Bronchial epithelial cell (primary cell): ENCODE data around the gene KRTAP9-6. TPM values are rescaled to one million over a fixed set of nuclear protein-coding genes. Genes with fewer than 3 reads are reported as not detected.
"Not testable (repeated sequence)": the region's sequence is repeated elsewhere in the genome, so short reads cannot be mapped to it uniquely, and the experiment has no call there.

ENCODE experiments used
- DNase-seq: peaks from one replicate; pipeline ENCODE4 v3.0.0-alpha.2; 2010; ENCODE audit warnings: low read depth
- FAIRE-seq: peaks from 2 replicates; lab custom pipeline; 2011; peaks lifted over from hg19 to GRCh38; lab: Jason Lieb, UNC
- H3K27me3 ChIP-seq: 2 replicates; pipeline ENCODE4 v1.5.1; 2011; ENCODE audit warnings: low read length; ENCODE audit not compliant: control insufficient read depth, insufficient read depth
- H3K36me3 ChIP-seq: 2 replicates; pipeline ENCODE4 v1.5.1; 2011; ENCODE audit warnings: low read length; ENCODE audit not compliant: control insufficient read depth, insufficient read depth
- H3K4me3 ChIP-seq: 2 replicates; pipeline ENCODE4 v1.5.1; 2011; ENCODE audit warnings: mild to moderate bottlenecking, low read depth, low read length, control low read depth
- CTCF ChIP-seq: IDR thresholded peaks from 2 replicates; pipeline ENCODE4 v1.5.1; 2011; ENCODE audit warnings: mild to moderate bottlenecking, moderate library complexity, low read length, control low read depth, inconsistent platforms; ENCODE audit not compliant: insufficient read depth, severe bottlenecking
- total RNA-seq: library from RNA; depleted of rRNA; stranded (reverse); fragments of >200 nt; gene quantifications from 2 replicates; pipeline ENCODE4 v1.2.1, GENCODE V29; 2014

KRTAP9-6 gene
- total RNA-seq, 1 donor from 2014 or later: not detected

DNA sequence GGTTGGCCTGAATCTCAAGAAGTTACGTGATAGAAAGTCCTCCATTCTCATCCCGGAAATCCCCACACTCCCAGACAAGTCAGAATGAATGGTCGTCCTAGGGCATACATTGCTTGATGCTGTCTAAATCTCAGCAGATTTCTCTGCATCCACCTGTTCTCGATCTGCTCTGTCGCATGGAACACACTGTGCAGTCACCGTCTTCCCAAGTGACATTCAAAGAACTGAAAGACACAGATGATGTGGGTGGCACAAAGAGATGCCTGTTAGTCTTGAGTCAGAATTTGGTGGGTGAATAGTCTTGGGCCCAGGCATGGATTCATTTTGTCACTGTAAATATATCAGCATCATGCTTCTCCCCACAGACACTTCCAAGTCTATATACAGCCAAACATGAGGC, 33.4 kb upstream of the KRTAP9-6 start:
- no peak overlapping the region for H3K4me3 ChIP-seq
- H3K27me3 ChIP-seq: peaks cover 2% of the 10 kb centered on the region
- no peak for TF ChIP-seq CTCF
- DNase-seq (no peak), FAIRE-seq (no peak)
- no peaks in the 10 kb centered on the region for H3K36me3 ChIP-seq

GRCh38 chr17:41232399-41233105, 32.6 kb upstream of the KRTAP9-6 start, which contains the start of gene KRTAP9-3:
TSS of gene KRTAP9-3 (plus strand) at chr17:41232449. CDS start at chr17:41232502, 53 bp downstream.
- not testable (repeated sequence) for H3K27me3 ChIP-seq, H3K4me3 ChIP-seq, DNase-seq, H3K36me3 ChIP-seq, FAIRE-seq

DNA sequence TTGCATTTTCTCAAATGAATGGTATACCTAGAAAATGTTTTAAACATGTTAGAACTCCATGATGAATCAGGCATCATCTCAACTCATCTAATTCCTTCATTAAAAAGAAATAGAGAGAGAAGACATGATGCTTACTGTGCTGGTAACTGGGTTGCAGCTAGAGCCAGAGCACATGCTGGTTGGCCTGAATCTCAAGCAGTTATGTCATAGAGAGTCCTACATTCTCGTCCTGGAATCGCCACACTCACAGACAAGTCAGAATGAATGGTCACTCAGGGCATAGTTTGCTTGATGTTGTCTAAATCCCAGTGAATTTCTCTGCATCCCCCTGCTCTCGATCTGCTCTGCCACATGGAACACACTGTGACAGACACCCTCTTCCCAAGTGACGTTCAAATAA, 28.1 kb upstream of the KRTAP9-6 start:
- H3K36me3 ChIP-seq, DNase-seq, H3K4me3 ChIP-seq, FAIRE-seq, H3K27me3 ChIP-seq: not testable (repeated sequence)

DNA sequence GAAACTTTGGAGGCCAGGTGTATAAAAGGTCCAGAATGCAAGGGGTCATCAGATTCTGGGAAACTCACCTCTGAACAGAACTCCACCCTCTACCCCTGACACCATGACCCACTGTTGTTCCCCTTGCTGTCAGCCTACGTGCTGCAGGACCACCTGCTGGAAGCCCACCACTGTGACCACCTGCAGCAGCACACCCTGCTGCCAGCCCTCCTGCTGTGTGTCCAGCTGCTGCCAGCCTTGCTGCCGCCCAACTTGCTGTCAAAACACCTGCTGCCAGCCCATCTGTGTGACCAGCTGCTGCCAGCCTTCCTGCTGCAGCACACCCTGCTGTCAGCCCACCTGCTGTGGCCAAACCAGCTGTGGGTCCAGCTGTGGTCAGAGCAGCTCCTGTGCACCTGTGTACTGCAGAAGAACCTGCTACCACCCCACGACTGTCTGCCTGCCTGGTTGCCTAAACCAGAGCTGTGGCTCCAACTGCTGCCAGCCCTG, 27.2 kb upstream of the KRTAP9-6 start, which contains the start of gene KRTAP9-8:
Gene KRTAP9-8 (plus strand): TSS at position 51 of the 489 bp plus-strand sequence. CDS start 53 bp downstream, at position 104.
- H3K36me3 ChIP-seq, H3K4me3 ChIP-seq, FAIRE-seq, H3K27me3 ChIP-seq, DNase-seq: not testable (repeated sequence)

- not testable (repeated sequence) for H3K36me3 ChIP-seq, DNase-seq, FAIRE-seq, H3K27me3 ChIP-seq, H3K4me3 ChIP-seq
These were observed 18.0 kb upstream of the KRTAP9-6 start for GRCh38 chr17:41246995-41247787.

- not testable (repeated sequence) for FAIRE-seq, H3K27me3 ChIP-seq, H3K36me3 ChIP-seq, H3K4me3 ChIP-seq, DNase-seq
These were observed 15.4 kb upstream of the KRTAP9-6 start, which contains the start of gene KRTAP9-4 for GRCh38 chr17:41249637-41250240. TSS of gene KRTAP9-4 (plus strand) at chr17:41249687. CDS start at chr17:41249721, 34 bp downstream.

- TF ChIP-seq CTCF: no peak
- no peak for DNase-seq
- Histone ChIP-seq H3K4me3 (no peak overlapping the region), H3K36me3 (no peaks in the 10 kb centered on the region), H3K27me3 (peaks cover 1% of the 10 kb centered on the region)
- no peak for FAIRE-seq
These were observed 13.9 kb upstream of the KRTAP9-6 start for GRCh38 chr17:41251261-41251660.

DNA sequence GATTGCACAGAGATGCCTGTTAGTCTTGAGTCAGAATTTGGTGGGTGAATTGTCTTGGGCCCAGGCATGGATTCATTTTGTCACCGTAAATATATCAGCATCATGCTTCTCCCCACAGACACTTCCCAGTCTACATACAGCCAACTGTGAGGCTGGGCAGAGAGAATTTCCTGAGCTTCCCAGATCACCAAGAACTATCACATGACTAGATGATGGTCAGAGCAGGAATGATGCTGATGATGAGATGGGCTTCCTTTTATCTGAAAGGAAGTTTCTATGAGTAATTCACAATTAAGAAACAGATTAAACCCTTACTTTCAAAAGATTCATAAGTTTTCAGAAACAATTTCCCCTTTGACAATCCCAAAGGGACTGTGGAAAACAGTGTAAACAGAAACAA, 10.3 kb upstream of the KRTAP9-6 start:
- Histone ChIP-seq H3K27me3 (peaks cover 1% of the 10 kb centered on the region), H3K36me3 (no peaks in the 10 kb centered on the region), H3K4me3 (no peak overlapping the region)
- DNase-seq (no peak), FAIRE-seq (no peak)
- no peak for TF ChIP-seq CTCF

- not testable (repeated sequence) for H3K36me3 ChIP-seq, FAIRE-seq, DNase-seq, H3K4me3 ChIP-seq, H3K27me3 ChIP-seq
These were observed 9.5 kb upstream of the KRTAP9-6 start, which contains the start of gene KRTAP9-9 for GRCh38 chr17:41255381-41256290. TSS of gene KRTAP9-9 (plus strand) at chr17:41255384.
